ENCODE measurements around the gene VPS33A. TPM values are rescaled to one million over a fixed set of nuclear protein-coding genes. Genes with fewer than 3 reads are reported as not detected.

VPS33A gene
- total and polyA plus RNA-seq, 2 of the 8 experiments (the other 6 are each of a cell fraction or from before 2014, with no cell fraction given), result 16.4 to 41.8 TPM

- TF ChIP-seq TAF7 (optimal IDR thresholded peaks at IDR 0.05; ENCODE audit: borderline replicate concordance, low read depth, low read length) (peak; percentile 72), EP300 (IDR thresholded peaks at IDR 0.05; ENCODE audit: borderline replicate concordance in 1 of 2, low read depth in 2 of 2, low read length in 2 of 2) (peak in 1 of 2 experiments; percentile 70; a peak in 1 of 3 replicates), SIN3A (conservative IDR thresholded peaks at IDR 0.05 in 1 of 2, IDR thresholded peaks at IDR 0.05 in 1 of 2; ENCODE audit: low read depth in 1 of 2, low read length in 2 of 2) (peak; percentile 99 to 100), SIX5 (IDR thresholded peaks at IDR 0.05; ENCODE audit: low read depth, low read length) (no peak), SRF (IDR thresholded peaks at IDR 0.05; ENCODE audit: low read depth, low read length) (no peak), ATF3 (IDR thresholded peaks at IDR 0.05; ENCODE audit: insufficient read depth, low read depth, low read length) (peak; percentile 98), GABPA (IDR thresholded peaks at IDR 0.05; ENCODE audit: borderline replicate concordance, insufficient read depth, low read length) (no peak; the same call in 1 of the 2 replicates), EZH2 (IDR thresholded peaks at IDR 0.05; ENCODE audit: low read depth, low read length, severe bottlenecking) (no peak), RNF2 (IDR thresholded peaks at IDR 0.05; ENCODE audit: borderline replicate concordance, low read depth, low read length, missing control alignments, poor library complexity, severe bottlenecking) (no peak), JUN (IDR thresholded peaks at IDR 0.05; ENCODE audit: low read depth, low read length) (no peak), RFX5 (IDR thresholded peaks at IDR 0.05; ENCODE audit: borderline replicate concordance, low read depth, low read length) (no peak), SP2 (IDR thresholded peaks at IDR 0.05; ENCODE audit: low read length) (no peak)
- TF ChIP-seq, protein P1, sequence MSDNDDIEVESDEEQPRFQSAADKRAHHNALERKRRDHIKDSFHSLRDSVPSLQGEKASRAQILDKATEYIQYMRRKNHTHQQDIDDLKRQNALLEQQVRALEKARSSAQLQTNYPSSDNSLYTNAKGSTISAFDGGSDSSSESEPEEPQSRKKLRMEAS (IDR thresholded peaks at IDR 0.05), result peak; percentile 96
Observed at GRCh38 chr12:122266230-122266901, at the start of gene VPS33A (continued).
